HEK293 (cell line): ENCODE results near the gene PLB1.

ENCODE experiments used
- SP3 ChIP-seq: fragments of 450-650 bp; formaldehyde crosslinking; IDR thresholded peaks from 2 replicates; pipeline ENCODE4 v1.5.1; 2016; ENCODE audit warnings: missing biosample characterization, missing genetic modification characterization
- TCF7L2 ChIP-seq: IDR thresholded peaks from 2 replicates; pipeline ENCODE4 v1.6.1; 2011; ENCODE audit warnings: low read depth, mild to moderate bottlenecking, inconsistent platforms, low read length, moderate library complexity, borderline replicate concordance
- YY1 ChIP-seq: fragments of 450-650 bp; formaldehyde crosslinking; IDR thresholded peaks from 2 replicates; pipeline ENCODE4 v1.5.1; 2018; ENCODE audit warnings: missing biosample characterization, missing genetic modification characterization
- ZBTB1 ChIP-seq: fragments of 450-650 bp; formaldehyde crosslinking; IDR thresholded peaks from 2 replicates; pipeline ENCODE4 v1.5.1; 2016; ENCODE audit warnings: missing biosample characterization, missing genetic modification characterization
- ZBTB21 ChIP-seq: fragments of 450-650 bp; formaldehyde crosslinking; IDR thresholded peaks from 2 replicates; pipeline ENCODE4 v1.5.1; 2017; ENCODE audit warnings: missing biosample characterization, missing genetic modification characterization
- ZNF133 ChIP-seq: fragments of 450-650 bp; formaldehyde crosslinking; IDR thresholded peaks from 2 replicates; pipeline ENCODE4 v1.5.1; 2016; ENCODE audit warnings: missing biosample characterization, missing genetic modification characterization
- ZNF239 ChIP-seq: fragments of 450-650 bp; formaldehyde crosslinking; IDR thresholded peaks from 2 replicates; pipeline ENCODE4 v1.5.1; 2016; ENCODE audit warnings: missing biosample characterization, missing genetic modification characterization
- ZNF510 ChIP-seq: fragments of 450-650 bp; formaldehyde crosslinking; IDR thresholded peaks from 2 replicates; pipeline ENCODE4 v1.5.1; 2018; ENCODE audit warnings: mild to moderate bottlenecking, missing genetic modification characterization, missing biosample characterization; ENCODE audit not compliant: insufficient replicate concordance
- ZNF558 ChIP-seq: fragments of 450-650 bp; formaldehyde crosslinking; IDR thresholded peaks from 2 replicates; pipeline ENCODE4 v1.5.1; 2016; ENCODE audit warnings: missing biosample characterization, missing genetic modification characterization
- ZNF624 ChIP-seq: fragments of 450-650 bp; formaldehyde crosslinking; IDR thresholded peaks from 2 replicates; pipeline ENCODE4 v1.5.1; 2017; ENCODE audit warnings: missing biosample characterization, missing genetic modification characterization
- ZNF747 ChIP-seq: fragments of 450-650 bp; formaldehyde crosslinking; IDR thresholded peaks from 2 replicates; pipeline ENCODE4 v1.5.1; 2016; ENCODE audit warnings: missing biosample characterization, missing genetic modification characterization
- ZNF785 ChIP-seq: fragments of 450-650 bp; formaldehyde crosslinking; IDR thresholded peaks from 2 replicates; pipeline ENCODE4 v1.5.1; 2016; ENCODE audit warnings: missing biosample characterization, missing genetic modification characterization
- TF ChIP-seq, protein P1 (sequence below): fragments of 450-650 bp; formaldehyde crosslinking; IDR thresholded peaks from 2 replicates; pipeline ENCODE4 v1.5.1; 2016; ENCODE audit warnings: missing biosample characterization, missing genetic modification characterization
- TF ChIP-seq, protein P2 (sequence below): fragments of 450-650 bp; formaldehyde crosslinking; IDR thresholded peaks from 2 replicates; pipeline ENCODE4 v1.5.1; 2016; ENCODE audit warnings: missing biosample characterization, missing genetic modification characterization

DNA sequence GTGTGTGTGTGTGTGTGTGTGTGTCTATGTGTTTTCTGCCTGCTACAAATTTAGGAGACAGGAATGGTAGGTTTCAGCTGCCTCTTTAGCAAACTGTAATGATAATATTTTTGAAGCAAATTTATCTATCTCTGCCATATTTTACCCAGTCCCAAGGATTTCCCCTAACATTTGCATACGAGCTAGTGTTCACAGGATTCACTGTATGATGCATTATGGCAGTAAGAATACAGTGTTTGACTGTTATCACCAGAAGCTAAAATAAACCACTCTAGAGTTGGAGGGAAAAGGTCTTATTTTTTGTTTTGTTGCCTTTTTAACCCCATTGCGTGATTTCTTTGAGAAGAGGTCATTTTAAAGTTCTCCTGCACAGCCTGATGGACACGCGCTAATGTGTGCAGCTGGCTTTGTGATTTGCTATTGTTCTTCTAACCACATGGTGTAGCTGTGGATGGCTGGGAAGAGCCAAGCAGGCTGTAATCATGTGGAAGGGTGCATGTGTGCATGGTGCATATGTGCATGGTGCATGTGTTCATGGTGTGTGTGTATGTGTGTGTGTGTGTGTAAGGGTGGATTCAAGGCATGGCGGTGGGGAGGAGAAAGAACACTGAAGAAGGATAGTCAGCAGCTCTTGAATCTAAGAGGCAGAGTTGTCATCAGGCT is 62.4 kb downstream of the PLB1 start:
- TF ChIP-seq, protein P1, sequence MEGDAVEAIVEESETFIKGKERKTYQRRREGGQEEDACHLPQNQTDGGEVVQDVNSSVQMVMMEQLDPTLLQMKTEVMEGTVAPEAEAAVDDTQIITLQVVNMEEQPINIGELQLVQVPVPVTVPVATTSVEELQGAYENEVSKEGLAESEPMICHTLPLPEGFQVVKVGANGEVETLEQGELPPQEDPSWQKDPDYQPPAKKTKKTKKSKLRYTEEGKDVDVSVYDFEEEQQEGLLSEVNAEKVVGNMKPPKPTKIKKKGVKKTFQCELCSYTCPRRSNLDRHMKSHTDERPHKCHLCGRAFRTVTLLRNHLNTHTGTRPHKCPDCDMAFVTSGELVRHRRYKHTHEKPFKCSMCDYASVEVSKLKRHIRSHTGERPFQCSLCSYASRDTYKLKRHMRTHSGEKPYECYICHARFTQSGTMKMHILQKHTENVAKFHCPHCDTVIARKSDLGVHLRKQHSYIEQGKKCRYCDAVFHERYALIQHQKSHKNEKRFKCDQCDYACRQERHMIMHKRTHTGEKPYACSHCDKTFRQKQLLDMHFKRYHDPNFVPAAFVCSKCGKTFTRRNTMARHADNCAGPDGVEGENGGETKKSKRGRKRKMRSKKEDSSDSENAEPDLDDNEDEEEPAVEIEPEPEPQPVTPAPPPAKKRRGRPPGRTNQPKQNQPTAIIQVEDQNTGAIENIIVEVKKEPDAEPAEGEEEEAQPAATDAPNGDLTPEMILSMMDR (tag by site-specific recombination), result no peak
- TF ChIP-seq, protein P2, sequence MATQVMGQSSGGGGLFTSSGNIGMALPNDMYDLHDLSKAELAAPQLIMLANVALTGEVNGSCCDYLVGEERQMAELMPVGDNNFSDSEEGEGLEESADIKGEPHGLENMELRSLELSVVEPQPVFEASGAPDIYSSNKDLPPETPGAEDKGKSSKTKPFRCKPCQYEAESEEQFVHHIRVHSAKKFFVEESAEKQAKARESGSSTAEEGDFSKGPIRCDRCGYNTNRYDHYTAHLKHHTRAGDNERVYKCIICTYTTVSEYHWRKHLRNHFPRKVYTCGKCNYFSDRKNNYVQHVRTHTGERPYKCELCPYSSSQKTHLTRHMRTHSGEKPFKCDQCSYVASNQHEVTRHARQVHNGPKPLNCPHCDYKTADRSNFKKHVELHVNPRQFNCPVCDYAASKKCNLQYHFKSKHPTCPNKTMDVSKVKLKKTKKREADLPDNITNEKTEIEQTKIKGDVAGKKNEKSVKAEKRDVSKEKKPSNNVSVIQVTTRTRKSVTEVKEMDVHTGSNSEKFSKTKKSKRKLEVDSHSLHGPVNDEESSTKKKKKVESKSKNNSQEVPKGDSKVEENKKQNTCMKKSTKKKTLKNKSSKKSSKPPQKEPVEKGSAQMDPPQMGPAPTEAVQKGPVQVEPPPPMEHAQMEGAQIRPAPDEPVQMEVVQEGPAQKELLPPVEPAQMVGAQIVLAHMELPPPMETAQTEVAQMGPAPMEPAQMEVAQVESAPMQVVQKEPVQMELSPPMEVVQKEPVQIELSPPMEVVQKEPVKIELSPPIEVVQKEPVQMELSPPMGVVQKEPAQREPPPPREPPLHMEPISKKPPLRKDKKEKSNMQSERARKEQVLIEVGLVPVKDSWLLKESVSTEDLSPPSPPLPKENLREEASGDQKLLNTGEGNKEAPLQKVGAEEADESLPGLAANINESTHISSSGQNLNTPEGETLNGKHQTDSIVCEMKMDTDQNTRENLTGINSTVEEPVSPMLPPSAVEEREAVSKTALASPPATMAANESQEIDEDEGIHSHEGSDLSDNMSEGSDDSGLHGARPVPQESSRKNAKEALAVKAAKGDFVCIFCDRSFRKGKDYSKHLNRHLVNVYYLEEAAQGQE (tag by site-specific recombination), result no peak
- TF ChIP-seq ZNF558 (tag by site-specific recombination) (no peak), ZNF510 (tag by site-specific recombination) (no peak), ZNF624 (tag by site-specific recombination) (no peak), TCF7L2 (no peak), ZNF747 (tag by site-specific recombination) (no peak), YY1 (no peak), ZNF239 (tag by site-specific recombination) (no peak), SP3 (no peak), ZBTB21 (tag by site-specific recombination) (no peak), ZNF133 (no peak), ZNF785 (no peak), ZBTB1 (tag by site-specific recombination) (no peak)
